ENCODE data around the gene PDCL2. TPM values are rescaled to one million over a fixed set of nuclear protein-coding genes. Genes with fewer than 3 reads are reported as not detected.

Gene PDCL2
- total RNA-seq, 1 experiment from 2014 or later, result not detected

Other genes with a start within 250 kb of the PDCL2 start
- 12.7 and 14.8 TPM in 2 replicates for gene SRD5A3, start 246.0 kb downstream of the PDCL2 start, total RNA-seq (2014; rRNA removed; shearing (Covaris generic); ENCODE audit: low replicate concordance)
- gene TMEM165, start 196.3 kb downstream of the PDCL2 start, total RNA-seq (2014; rRNA removed; shearing (Covaris generic); ENCODE audit: low replicate concordance), result 146 and 169 TPM in 2 replicates
- gene CLOCK, start 45.3 kb downstream of the PDCL2 start, total RNA-seq (2014; rRNA removed; shearing (Covaris generic); ENCODE audit: low replicate concordance), result 11.3 and 25.0 TPM in 2 replicates
- gene NMU, start 44.1 kb upstream of the PDCL2 start, total RNA-seq (2014; rRNA removed; shearing (Covaris generic); ENCODE audit: low replicate concordance), result 0.84 and 5.0 TPM in 2 replicates
- not detected in 2 replicates for gene EXOC1L, start 227.5 kb upstream of the PDCL2 start, total RNA-seq (2014; rRNA removed; shearing (Covaris generic); ENCODE audit: low replicate concordance)